GM18907 (cell line): ENCODE measurements around the gene RANBP1.
"Not testable (repeated sequence)": the region's sequence is repeated elsewhere in the genome, so short reads cannot be mapped to it uniquely, and the experiment has no call there.

Experiments
- ATAC-seq: cut with Tn5 transposase; IDR thresholded peaks from one replicate; pipeline ENCODE4 v1.9.1; 2021; ENCODE audit warnings: mild to moderate bottlenecking, moderate library complexity; ENCODE audit not compliant: unreplicated experiment

Gene RANBP1

GRCh38 chr22:20148414-20148813 is 32.5 kb downstream of the RANBP1 start:
- ATAC-seq: no peak

GRCh38 chr22:20149257-20150250 is 33.6 kb downstream of the RANBP1 start:
- no peak for ATAC-seq

GRCh38 chr22:20150381-20151275 is 34.7 kb downstream of the RANBP1 start, which contains the start of gene CCDC188:
Gene CCDC188 (minus strand): TSS chr22:20151055. CDS start chr22:20150986, 69 bp downstream.
- ATAC-seq: no peak

- no peak for ATAC-seq
Observed at GRCh38 chr22:20151276-20151588, 35.3 kb downstream of the RANBP1 start.

- no peak for ATAC-seq
Observed at GRCh38 chr22:20152464-20152890, 36.6 kb downstream of the RANBP1 start.

GRCh38 chr22:20153945-20154344 is 38.0 kb downstream of the RANBP1 start:
- no peak for ATAC-seq

- ATAC-seq: no peak
Observed at GRCh38 chr22:20154602-20155187, 38.8 kb downstream of the RANBP1 start.

GRCh38 chr22:20155330-20156041 is 39.6 kb downstream of the RANBP1 start:
- ATAC-seq: no peak

- no peak for ATAC-seq
Observed at GRCh38 chr22:20156042-20156389, 40.1 kb downstream of the RANBP1 start.

- no peak for ATAC-seq
Observed at GRCh38 chr22:20156611-20157429, 40.9 kb downstream of the RANBP1 start.

GRCh38 chr22:20157430-20158183 is 41.7 kb downstream of the RANBP1 start:
- ATAC-seq: no peak

- no peak for ATAC-seq
Observed at GRCh38 chr22:20158391-20159036, 42.6 kb downstream of the RANBP1 start.

- ATAC-seq: no peak
Observed at GRCh38 chr22:20159076-20159475, 43.2 kb downstream of the RANBP1 start.

- not testable (repeated sequence) for ATAC-seq
Observed at GRCh38 chr22:20159531-20159930, 43.6 kb downstream of the RANBP1 start.

GRCh38 chr22:20160041-20160440 is 44.1 kb downstream of the RANBP1 start:
- no peak for ATAC-seq

- no peak for ATAC-seq
Observed at GRCh38 chr22:20164863-20165262, 49.0 kb downstream of the RANBP1 start.

- ATAC-seq: no peak
Observed at GRCh38 chr22:20165421-20165820, 49.5 kb downstream of the RANBP1 start.

GRCh38 chr22:20165913-20166312 is 50.0 kb downstream of the RANBP1 start:
- ATAC-seq: no peak

- ATAC-seq: no peak
Observed at GRCh38 chr22:20166703-20167102, 50.8 kb downstream of the RANBP1 start.
